K562 (cell line): Measurements from ENCODE around the gene ZFP69. TPM values are rescaled to one million over a fixed set of nuclear protein-coding genes. Genes with fewer than 3 reads are reported as not detected.

Experiments used
- ATAC-seq: fragments of 200-7000 bp; cut with Tn5 transposase; 3 replicates; pipeline ENCODE4 v1.9.1; 2020; ENCODE audit warnings: moderate library complexity
- BruUV-seq: library from RNA; stranded (reverse); fragments of 400-500 nt; replicated peaks from 2 replicates; lab custom pipeline; 2021; lab: Mats Ljungman, UMichigan
- CTCF ChIA-PET: fragments of 300-600 bp; formaldehyde crosslinking; extraction: SDS; loops from one replicate; lab custom pipeline; 2021; ENCODE audit warnings: low intra/inter-chr PET ratio; lab: Yijun Ruan, JAX
- POLR2A ChIA-PET: fragments of 300-600, 350-650 bp; sonication (Branson Sonifier 250); formaldehyde crosslinking; extraction: SDS; loops from one replicate; lab custom pipeline; 2021; ENCODE audit warnings: antibody characterized with exemption, inconsistent platforms; lab: Yijun Ruan, JAX
- DNase-seq, 4 experiments: peaks; one replicate each; pipeline versions ENCODE4 v3.0.0 to v3.0.0-alpha.2; 2011 to 2018; ENCODE audit warnings: low spot score in 3 of 4, mixed read lengths in 3 of 4; ENCODE audit errors: extremely low read depth in 1 of 4
- FAIRE-seq: peaks from 2 replicates; lab custom pipeline; 2011; peaks lifted over from hg19 to GRCh38; lab: Jason Lieb, UNC
- H2AFZ ChIP-seq: 2 replicates; pipeline ENCODE4 v1.6.0; 2011; ENCODE audit warnings: low read depth, low read length, control low read depth, inconsistent platforms
- H3K27ac ChIP-seq: fragments of 200-600 bp; 3 replicates; pipeline ENCODE4 v1.8.0; 2011; ENCODE audit warnings: low read depth, mild to moderate bottlenecking, control low read depth, inconsistent platforms, low read length, moderate library complexity, mixed read lengths; ENCODE audit errors: extremely low read depth
- H3K27me3 ChIP-seq, 2 experiments: fragments of 300-600 bp in 1 of 2; 2 replicates in 1 of 2; 3 replicates in 1 of 2; pipeline versions ENCODE4 v1.6.0 to v1.8.0; 2011; ENCODE audit warnings: inconsistent platforms in 2 of 2, low read length in 2 of 2, mild to moderate bottlenecking in 1 of 2, mixed read lengths in 1 of 2, moderate library complexity in 1 of 2; ENCODE audit not compliant: control insufficient read depth in 2 of 2, insufficient read depth in 2 of 2
- H3K36me3 ChIP-seq: fragments of 300-600 bp; 3 replicates; pipeline ENCODE4 v1.8.0; 2011; ENCODE audit warnings: mild to moderate bottlenecking, low read length, inconsistent platforms; ENCODE audit not compliant: control insufficient read depth, insufficient read depth
- H3K4me1 ChIP-seq, 2 experiments: fragments of 200-600 bp in 1 of 2; replicated peaks in 1 of 2; 2 replicates in 1 of 2; 3 replicates in 1 of 2; pipeline versions ENCODE4 v1.5.1 to v1.8.0; 2011; ENCODE audit warnings: inconsistent platforms in 2 of 2, low read length in 2 of 2, mild to moderate bottlenecking in 1 of 2, mixed read lengths in 1 of 2, moderate library complexity in 1 of 2; ENCODE audit not compliant: control insufficient read depth in 2 of 2, insufficient read depth in 2 of 2
- H3K4me2 ChIP-seq: 2 replicates; pipeline ENCODE4 v1.6.1; 2011; ENCODE audit warnings: low read length, control low read depth, inconsistent platforms, mixed read lengths; ENCODE audit not compliant: insufficient read depth
- H3K4me3 ChIP-seq: fragments of 200-600 bp; sonication (generic), shearing (Covaris generic); 2 replicates; pipeline ENCODE4 v1.5.1; 2016; ENCODE audit warnings: control low read depth, inconsistent platforms
- H3K79me2 ChIP-seq: fragments of 200-600 bp; 3 replicates; pipeline ENCODE4 v1.8.0; 2011; ENCODE audit warnings: low read length, inconsistent platforms; ENCODE audit not compliant: control insufficient read depth, insufficient read depth
- H3K9ac ChIP-seq, 2 experiments: 2 replicates each; pipeline versions ENCODE4 v1.6.0 to v1.6.1; 2011; ENCODE audit warnings: low read depth in 2 of 2, low read length in 2 of 2, control low read depth in 1 of 2, inconsistent platforms in 1 of 2, mild to moderate bottlenecking in 1 of 2, mixed read lengths in 1 of 2; ENCODE audit not compliant: insufficient read depth in 1 of 2
- H3K9me1 ChIP-seq: one replicate; pipeline ENCODE4 v1.6.0; 2011; ENCODE audit warnings: inconsistent platforms, mild to moderate bottlenecking, low read length, moderate library complexity; ENCODE audit not compliant: control insufficient read depth, insufficient read depth
- H3K9me3 ChIP-seq: replicated peaks from 2 replicates; pipeline ENCODE4 v1.5.1; 2011; ENCODE audit warnings: low read depth, low read length, inconsistent platforms; ENCODE audit not compliant: control insufficient read depth, insufficient read depth
- H4K20me1 ChIP-seq: replicated peaks from 2 replicates; pipeline ENCODE4 v1.6.1; 2011; ENCODE audit warnings: low read length, inconsistent platforms, mixed read lengths; ENCODE audit not compliant: control insufficient read depth, insufficient read depth
- CTBP1 ChIP-seq: fragments of 450-650 bp; IDR thresholded peaks from 2 replicates; pipeline ENCODE4 v1.6.1; 2016; ENCODE audit warnings: borderline replicate concordance
- DDX20 ChIP-seq: fragments of 450-650 bp; IDR thresholded peaks from 2 replicates; pipeline ENCODE4 v1.6.1; 2016; ENCODE audit warnings: missing genetic modification characterization, low read depth, mild to moderate bottlenecking, missing compliant biosample characterization, moderate library complexity
- ELF1 ChIP-seq: fragments of 200-800 bp; sonication (Bioruptor generic); IDR thresholded peaks from 2 replicates; pipeline ENCODE4 v1.6.1; 2016; ENCODE audit warnings: missing genetic modification characterization, missing compliant biosample characterization
- FOXK1 ChIP-seq: sonication (generic); formaldehyde crosslinking; IDR thresholded peaks from 2 replicates; pipeline ENCODE4 v1.8.0; 2022; ENCODE audit warnings: missing genetic modification reagents, mild to moderate bottlenecking, borderline replicate concordance
- HMG20B ChIP-seq: fragments of 250-450 bp; sonication (Bioruptor Pico); IDR thresholded peaks from 2 replicates; pipeline ENCODE4 v1.5.0; 2021; ENCODE audit warnings: mild to moderate bottlenecking
- NR4A1 ChIP-seq, 2 experiments: fragments of 250-450 bp in 1 of 2; fragments of 450-650 bp in 1 of 2; sonication (Bioruptor Pico) in 1 of 2; IDR thresholded peaks; 2 replicates each; pipeline versions ENCODE4 v1.4.0 to v1.6.1; 2016 to 2020; ENCODE audit warnings: mild to moderate bottlenecking in 2 of 2, missing compliant biosample characterization in 1 of 2, missing genetic modification characterization in 1 of 2, moderate library complexity in 1 of 2
- RFX1 ChIP-seq: fragments of 450-650 bp; IDR thresholded peaks from 2 replicates; pipeline ENCODE4 v1.6.1; 2016; ENCODE audit warnings: mild to moderate bottlenecking, moderate library complexity
- SMC3 ChIP-seq: conservative IDR thresholded peaks from 2 replicates; pipeline ENCODE4 v1.6.1; 2011; ENCODE audit warnings: low read depth, low read length, improper control_type of control experiment; ENCODE audit not compliant: insufficient read depth
- STAT5A ChIP-seq: IDR thresholded peaks from 2 replicates; pipeline ENCODE4 v1.6.1; 2012; ENCODE audit warnings: low read length, inconsistent platforms, borderline replicate concordance
- TBP ChIP-seq: optimal IDR thresholded peaks from 2 replicates; pipeline ENCODE3; 2011; ENCODE audit warnings: low read depth, low read length, improper control_type of control experiment
- ZNF668 ChIP-seq: fragments of 250-450 bp; sonication (Bioruptor Pico); IDR thresholded peaks from 2 replicates; pipeline ENCODE4 v1.8.0; 2022; ENCODE audit warnings: mild to moderate bottlenecking, inconsistent platforms
- WGBS: fragments of 100-300 bp; shearing (Covaris generic); methylation state at CpG from one replicate; pipeline ENCODE4 v1.1.6; 2016; ENCODE audit warnings: low coverage, mixed read lengths; ENCODE audit not compliant: insufficient coverage; ENCODE audit errors: missing lambda C conversion rate; 5-methylcytosine and 5-hydroxymethylcytosine counted together
- in situ Hi-C: fragments of 300-500 bp; cut with MboI; formaldehyde crosslinking; loops from 4 replicates; pipeline ENCODE4 v1.15.0; 2018; ENCODE audit warnings: inconsistent platforms, mixed read lengths
- intact Hi-C: fragments of 100-400 bp; cut with micrococcal nuclease; formaldehyde crosslinking; loops from 2 replicates; pipeline ENCODE4 v1.14.2; 2022
- polyA plus RNA-seq, 8 experiments: library from polyadenylated mRNA; depleted of rRNA in 4 of 8; stranded (reverse) in 5 of 8; unstranded in 3 of 8; fragments of >200 nt; fragmentation: Nextera tagmentation in 2 of 8; fragmentation: Illumina TruSeq in 1 of 8; extraction: Ambion mirVana in 2 of 8; extraction: Trizol in 1 of 8; gene quantifications; 2 replicates each; pipeline versions ENCODE4 v1.2.1 to v1.2.3, GENCODE V29; 2011 to 2014; ENCODE audit warnings: inconsistent platforms in 1 of 8, missing spikeins in 1 of 8
- total RNA-seq, 7 experiments: library from RNA; depleted of rRNA in 6 of 7; stranded (reverse); fragments of >200 nt in 6 of 7; fragmentation: Illumina TruSeq in 2 of 7; extraction: Trizol in 2 of 7; gene quantifications; 2 replicates each; pipeline versions ENCODE4 v1.2.1 to v1.2.3, GENCODE V29; 2011 to 2021; ENCODE audit warnings: low replicate concordance in 1 of 7
- TF ChIP-seq, protein P1 (sequence below), 3 experiments: IDR thresholded peaks in 2 of 3; conservative IDR thresholded peaks in 1 of 3; 2 replicates each; pipeline ENCODE4 v1.5.1; 2011 to 2012; ENCODE audit warnings: low read length in 3 of 3, mild to moderate bottlenecking in 3 of 3, control low read depth in 2 of 3, improper control_type of control experiment in 1 of 3, inconsistent platforms in 1 of 3, low read depth in 1 of 3, mixed read lengths in 1 of 3, moderate library complexity in 1 of 3; ENCODE audit not compliant: insufficient read depth in 2 of 3
- TF ChIP-seq, protein P2 (sequence below): sonication (generic); formaldehyde crosslinking; IDR thresholded peaks from 2 replicates; pipeline ENCODE4 v1.8.1; 2022; ENCODE audit warnings: missing genetic modification reagents
- TF ChIP-seq, protein P3 (sequence below): sonication (generic); formaldehyde crosslinking; IDR thresholded peaks from 2 replicates; pipeline ENCODE4 v1.8.0; 2022; ENCODE audit warnings: mild to moderate bottlenecking, missing genetic modification reagents

The ZFP69 gene
- total and polyA plus RNA-seq, 9 of the 15 experiments (the other 6 are each of a cell fraction or from before 2014, with no cell fraction given), result 2.0 to 8.4 (median 5.7) TPM

DNA sequence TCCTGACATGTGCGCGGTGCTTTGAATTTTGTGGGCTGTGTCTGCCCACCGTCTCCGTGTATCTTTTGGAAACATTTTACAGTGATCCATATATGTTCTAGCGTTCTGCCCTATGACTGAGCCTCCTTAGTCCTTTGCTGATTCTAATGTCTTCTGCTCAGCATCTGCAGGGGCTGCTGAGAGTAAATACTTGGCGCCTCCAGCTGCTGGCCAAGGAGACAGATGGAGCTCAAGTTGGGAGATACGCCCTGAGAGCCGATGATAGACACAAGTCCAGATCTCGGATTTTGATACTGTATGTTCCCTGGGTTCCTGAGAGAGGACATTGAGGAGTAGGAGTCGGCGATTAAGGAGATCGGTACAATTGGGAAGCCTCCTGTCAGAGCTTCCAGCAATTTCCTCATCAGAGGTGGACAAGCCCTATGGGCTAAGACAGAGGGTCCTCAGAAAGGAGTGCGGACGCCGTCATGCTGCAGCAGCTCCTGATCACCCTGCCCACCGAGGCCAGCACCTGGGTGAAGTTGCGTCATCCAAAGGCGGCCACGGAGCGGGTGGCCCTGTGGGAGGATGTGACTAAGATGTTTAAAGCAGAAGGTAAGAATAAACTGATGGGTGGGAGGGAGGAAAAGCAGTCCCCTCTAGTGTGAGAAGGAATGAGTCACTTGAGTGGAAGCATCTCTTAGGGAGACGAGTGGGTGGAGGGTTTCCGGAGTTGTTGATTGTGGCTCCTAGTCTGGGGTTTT, 26.4 kb upstream of the ZFP69 start:
- Histone ChIP-seq H3K27ac (peak overlapping the region; percentile 79), H3K4me3 (peak overlapping the region; percentile 58), H4K20me1 (no peaks in the 10 kb centered on the region), H3K4me1 (peaks cover 10% of the 10 kb centered on the region in 2 experiments; a peak in 3 of 5 replicates), H3K27me3 (no peaks in the 10 kb centered on the region), H3K4me2 (peak overlapping the region; percentile 90), H3K9me3 (peaks cover 17% of the 10 kb centered on the region), H3K9me1 (no peaks in the 10 kb centered on the region), H3K36me3 (peaks cover 11% of the 10 kb centered on the region; the same call in 2 of the 3 replicates), H3K79me2 (peaks cover 22% of the 10 kb centered on the region), H2AFZ (peak overlapping the region; percentile 98), H3K9ac (peak overlapping the region; percentile 80 to 90)
- TSS peak; percentile 63 for BruUV-seq
- intact Hi-C loops, result no loop called here
- ATAC-seq (peak; percentile 74), DNase-seq (peak; percentile 69 to 86 (median 72)), FAIRE-seq (peak; percentile 51)
- ChIA-PET POLR2A (interaction anchor here (0.6 to 2.2 kb wide), 13 partner anchors 9 to 767 kb away, joined by 3 to 7 read pairs (median 3); partner anchors contain the start of genes EXO5 and ZFP69), CTCF (no interaction called here)
- in situ Hi-C loops, result no loop called here
- 19% methylated on average over 22 of the region's 22 CpGs for WGBS
- TF ChIP-seq RFX1 (0 out of 2 replicates have a peak, but pooled peaks have one; percentile 4), TBP (peak; percentile 55), CTBP1 (peak; percentile 92), DDX20 (tag) (no peak), ELF1 (tag) (no peak), HMG20B (CRISPR knock-in tag) (no peak), FOXK1 (CRISPR knock-in tag) (0 out of 2 replicates have a peak, but pooled peaks have one; percentile 15), NR4A1 (CRISPR knock-in tag; IDR thresholded peaks at IDR 0.05) (no peak), NR4A1 (tag; IDR thresholded peaks at IDR 0.05) (no peak), STAT5A (no peak; the same call in 1 of the 2 replicates), SMC3 (no peak), ZNF668 (CRISPR knock-in tag) (0 out of 2 replicates have a peak, but pooled peaks have one; percentile 46)
- TF ChIP-seq, protein P1, sequence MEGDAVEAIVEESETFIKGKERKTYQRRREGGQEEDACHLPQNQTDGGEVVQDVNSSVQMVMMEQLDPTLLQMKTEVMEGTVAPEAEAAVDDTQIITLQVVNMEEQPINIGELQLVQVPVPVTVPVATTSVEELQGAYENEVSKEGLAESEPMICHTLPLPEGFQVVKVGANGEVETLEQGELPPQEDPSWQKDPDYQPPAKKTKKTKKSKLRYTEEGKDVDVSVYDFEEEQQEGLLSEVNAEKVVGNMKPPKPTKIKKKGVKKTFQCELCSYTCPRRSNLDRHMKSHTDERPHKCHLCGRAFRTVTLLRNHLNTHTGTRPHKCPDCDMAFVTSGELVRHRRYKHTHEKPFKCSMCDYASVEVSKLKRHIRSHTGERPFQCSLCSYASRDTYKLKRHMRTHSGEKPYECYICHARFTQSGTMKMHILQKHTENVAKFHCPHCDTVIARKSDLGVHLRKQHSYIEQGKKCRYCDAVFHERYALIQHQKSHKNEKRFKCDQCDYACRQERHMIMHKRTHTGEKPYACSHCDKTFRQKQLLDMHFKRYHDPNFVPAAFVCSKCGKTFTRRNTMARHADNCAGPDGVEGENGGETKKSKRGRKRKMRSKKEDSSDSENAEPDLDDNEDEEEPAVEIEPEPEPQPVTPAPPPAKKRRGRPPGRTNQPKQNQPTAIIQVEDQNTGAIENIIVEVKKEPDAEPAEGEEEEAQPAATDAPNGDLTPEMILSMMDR (IDR thresholded peaks at IDR 0.05 in 2 of 3, conservative IDR thresholded peaks at IDR 0.05 in 1 of 3; ENCODE audit: insufficient read depth in 2 of 3, low read depth in 1 of 3, low read length in 3 of 3), result no peak
- TF ChIP-seq, protein P2, sequence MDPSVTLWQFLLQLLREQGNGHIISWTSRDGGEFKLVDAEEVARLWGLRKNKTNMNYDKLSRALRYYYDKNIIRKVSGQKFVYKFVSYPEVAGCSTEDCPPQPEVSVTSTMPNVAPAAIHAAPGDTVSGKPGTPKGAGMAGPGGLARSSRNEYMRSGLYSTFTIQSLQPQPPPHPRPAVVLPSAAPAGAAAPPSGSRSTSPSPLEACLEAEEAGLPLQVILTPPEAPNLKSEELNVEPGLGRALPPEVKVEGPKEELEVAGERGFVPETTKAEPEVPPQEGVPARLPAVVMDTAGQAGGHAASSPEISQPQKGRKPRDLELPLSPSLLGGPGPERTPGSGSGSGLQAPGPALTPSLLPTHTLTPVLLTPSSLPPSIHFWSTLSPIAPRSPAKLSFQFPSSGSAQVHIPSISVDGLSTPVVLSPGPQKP, result no peak
- TF ChIP-seq, protein P3, sequence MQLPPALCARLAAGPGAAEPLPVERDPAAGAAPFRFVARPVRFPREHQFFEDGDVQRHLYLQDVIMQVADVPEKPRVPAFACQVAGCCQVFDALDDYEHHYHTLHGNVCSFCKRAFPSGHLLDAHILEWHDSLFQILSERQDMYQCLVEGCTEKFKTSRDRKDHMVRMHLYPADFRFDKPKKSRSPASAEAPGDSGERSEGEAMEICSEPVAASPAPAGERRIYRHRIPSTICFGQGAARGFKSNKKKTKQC (CRISPR knock-in tag), result no peak
